Trophoblast cell (in vitro differentiated cells and primary cell): Measurements from ENCODE around the gene SEC14L3.

Experiments used
- DNase-seq, 2 donors: peaks; one replicate each; pipeline ENCODE4 v3.0.0-alpha.2; 2016
- H2AFZ ChIP-seq: 2 replicates; pipeline ENCODE4 v1.6.1; 2013; ENCODE audit warnings: low read length, moderate library complexity, mild to moderate bottlenecking; ENCODE audit not compliant: insufficient read depth, poor library complexity
- H2AK5ac ChIP-seq: 2 replicates; pipeline ENCODE4 v1.6.1; 2013; ENCODE audit warnings: mild to moderate bottlenecking, low read length
- H2BK120ac ChIP-seq: 2 replicates; pipeline ENCODE4 v1.6.1; 2013; ENCODE audit warnings: low read length, mild to moderate bottlenecking, moderate library complexity; ENCODE audit not compliant: insufficient read depth, poor library complexity
- H2BK12ac ChIP-seq: 2 replicates; pipeline ENCODE4 v1.6.1; 2013; ENCODE audit warnings: mild to moderate bottlenecking, low read length, moderate library complexity
- H2BK5ac ChIP-seq: 2 replicates; pipeline ENCODE4 v1.6.1; 2013; ENCODE audit warnings: low read length, low read depth, moderate library complexity, mild to moderate bottlenecking; ENCODE audit not compliant: poor library complexity
- H3K14ac ChIP-seq: 2 replicates; pipeline ENCODE4 v1.6.1; 2013; ENCODE audit warnings: mild to moderate bottlenecking, low read length
- H3K18ac ChIP-seq: 2 replicates; pipeline ENCODE4 v1.6.1; 2013; ENCODE audit warnings: mild to moderate bottlenecking, low read length
- H3K23ac ChIP-seq: 2 replicates; pipeline ENCODE4 v1.6.1; 2013; ENCODE audit warnings: low read length
- H3K27ac ChIP-seq: 2 replicates; pipeline ENCODE4 v1.5.1; 2013; ENCODE audit warnings: low read depth, mild to moderate bottlenecking, inconsistent platforms, low read length, moderate library complexity
- H3K27me3 ChIP-seq: 2 replicates; pipeline ENCODE4 v1.6.1; 2013; ENCODE audit warnings: inconsistent platforms, mild to moderate bottlenecking, low read length, moderate library complexity; ENCODE audit not compliant: insufficient read depth
- H3K36me3 ChIP-seq, 2 experiments: 1 replicate in 1 of 2; 2 replicates in 1 of 2; pipeline ENCODE4 v1.6.1; 2013; ENCODE audit warnings: low read length in 2 of 2, mild to moderate bottlenecking in 2 of 2, moderate library complexity in 1 of 2; ENCODE audit not compliant: insufficient read depth in 2 of 2, control insufficient read depth in 1 of 2
- H3K4ac ChIP-seq: 2 replicates; pipeline ENCODE4 v1.6.1; 2013; ENCODE audit warnings: low read depth, mild to moderate bottlenecking, low read length, moderate library complexity
- H3K4me1 ChIP-seq, 2 experiments: 1 replicate in 1 of 2; 2 replicates in 1 of 2; pipeline ENCODE4 v1.6.1; 2013; ENCODE audit warnings: low read length in 2 of 2, mild to moderate bottlenecking in 2 of 2, moderate library complexity in 1 of 2; ENCODE audit not compliant: insufficient read depth in 2 of 2, control insufficient read depth in 1 of 2
- H3K4me2 ChIP-seq: 2 replicates; pipeline ENCODE4 v1.6.1; 2013; ENCODE audit warnings: inconsistent platforms, mild to moderate bottlenecking, low read length, moderate library complexity
- H3K4me3 ChIP-seq: 2 replicates; pipeline ENCODE4 v1.5.1; 2013; ENCODE audit warnings: mild to moderate bottlenecking, low read depth, low read length, inconsistent platforms
- H3K79me1 ChIP-seq: one replicate; pipeline ENCODE4 v1.6.1; 2013; ENCODE audit warnings: low read length
- H3K79me2 ChIP-seq: 2 replicates; pipeline ENCODE4 v1.6.1; 2013; ENCODE audit warnings: low read length, mild to moderate bottlenecking; ENCODE audit not compliant: control insufficient read depth, insufficient read depth, poor library complexity
- H3K9ac ChIP-seq: 2 replicates; pipeline ENCODE4 v1.6.1; 2013; ENCODE audit warnings: mild to moderate bottlenecking, low read length
- H3K9me3 ChIP-seq: 2 replicates; pipeline ENCODE4 v1.6.1; 2013; ENCODE audit warnings: low read depth, mild to moderate bottlenecking, control low read depth, inconsistent platforms, low read length; ENCODE audit not compliant: insufficient read depth
- H4K12ac ChIP-seq: 2 replicates; pipeline ENCODE4 v1.6.1; 2013; ENCODE audit warnings: low read depth, mild to moderate bottlenecking, low read length, moderate library complexity
- H4K8ac ChIP-seq: 2 replicates; pipeline ENCODE4 v1.6.1; 2013; ENCODE audit warnings: low read depth, mild to moderate bottlenecking, low read length, moderate library complexity
- H4K91ac ChIP-seq: one replicate; pipeline ENCODE4 v1.6.1; 2013; ENCODE audit warnings: low read depth, mild to moderate bottlenecking, low read length, moderate library complexity
- WGBS: extraction: QIAGEN DNeasy Blood & Tissue Kit; methylation state at CpG from one replicate; pipeline ENCODE4 v1.1.7; 2013; ENCODE audit warnings: missing lambda C conversion rate; ENCODE audit not compliant: insufficient read length, insufficient coverage; ENCODE audit errors: extremely low coverage; 5-methylcytosine and 5-hydroxymethylcytosine counted together

The SEC14L3 gene

GRCh38 chr22:30508216-30508615, 36.4 kb upstream of the SEC14L3 start:
- no peaks in the 10 kb centered on the region for H3K27me3 ChIP-seq

DNA sequence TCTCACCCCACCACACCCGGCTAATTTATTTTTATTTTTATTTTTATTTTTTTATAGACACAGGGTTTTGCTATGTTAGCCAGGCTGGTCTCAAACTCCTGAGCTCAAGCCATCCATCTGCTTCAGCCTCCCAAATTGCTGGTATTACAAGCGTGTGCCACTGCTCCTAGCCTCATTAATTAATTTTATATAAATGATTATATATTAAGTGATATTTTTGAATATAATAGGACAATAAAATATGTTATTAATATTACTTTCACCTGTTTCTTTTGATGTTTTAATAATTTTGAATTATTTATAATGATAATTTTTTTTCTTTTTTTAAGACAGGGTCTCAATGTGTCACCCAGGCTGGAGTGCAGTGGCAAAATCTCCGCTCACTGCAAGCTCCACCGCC, 35.9 kb upstream of the SEC14L3 start:
- H3K4me2 ChIP-seq, result no peak overlapping the region
- H4K91ac ChIP-seq, result no peak overlapping the region
- no peaks in the 10 kb centered on the region for H3K36me3 ChIP-seq
- WGBS, result no CpG with 5 or more reads among the region's 4 CpGs
- H3K9me3 ChIP-seq, result peaks cover 6% of the 10 kb centered on the region
- no peaks in the 10 kb centered on the region for H3K79me2 ChIP-seq
- no peak overlapping the region for H3K27ac ChIP-seq
- H3K14ac ChIP-seq, result no peak overlapping the region
- H2AFZ ChIP-seq, result no peak overlapping the region
- H3K4me3 ChIP-seq, result no peak overlapping the region
- no peak overlapping the region for H3K9ac ChIP-seq
- no peak for DNase-seq
- H4K12ac ChIP-seq, result no peak overlapping the region
- H2BK5ac ChIP-seq, result no peak overlapping the region
- H3K18ac ChIP-seq, result no peak overlapping the region
- H3K79me1 ChIP-seq, result no peaks in the 10 kb centered on the region
- H3K27me3 ChIP-seq, result no peaks in the 10 kb centered on the region
- no peak overlapping the region for H2BK12ac ChIP-seq
- peaks cover 5 to 7% of the 10 kb centered on the region in 2 experiments for H3K4me1 ChIP-seq
- H3K23ac ChIP-seq, result no peak overlapping the region
- no peak overlapping the region for H2AK5ac ChIP-seq
- no peak overlapping the region for H4K8ac ChIP-seq
- no peak overlapping the region for H3K4ac ChIP-seq
- H2BK120ac ChIP-seq, result no peak overlapping the region

More at GRCh38 chr22:30508216-30508615, 36.4 kb upstream of the SEC14L3 start:
- Histone ChIP-seq H3K14ac (no peak overlapping the region), H3K4me1 (peaks cover 5 to 7% of the 10 kb centered on the region in 2 experiments), H3K4ac (no peak overlapping the region), H2BK12ac (no peak overlapping the region), H4K8ac (no peak overlapping the region), H3K18ac (no peak overlapping the region), H2AFZ (no peak overlapping the region), H3K79me2 (no peaks in the 10 kb centered on the region), H3K36me3 (no peaks in the 10 kb centered on the region), H4K12ac (no peak overlapping the region), H2AK5ac (no peak overlapping the region), H3K9ac (no peak overlapping the region), H3K4me3 (no peak overlapping the region), H4K91ac (no peak overlapping the region), H3K4me2 (no peak overlapping the region), H3K79me1 (no peaks in the 10 kb centered on the region), H3K27ac (no peak overlapping the region), H3K23ac (no peak overlapping the region), H2BK120ac (no peak overlapping the region), H3K9me3 (peaks cover 6% of the 10 kb centered on the region), H2BK5ac (no peak overlapping the region)
- DNase-seq, result no peak
- no CpG with 5 or more reads among the region's 5 CpGs for WGBS

DNA sequence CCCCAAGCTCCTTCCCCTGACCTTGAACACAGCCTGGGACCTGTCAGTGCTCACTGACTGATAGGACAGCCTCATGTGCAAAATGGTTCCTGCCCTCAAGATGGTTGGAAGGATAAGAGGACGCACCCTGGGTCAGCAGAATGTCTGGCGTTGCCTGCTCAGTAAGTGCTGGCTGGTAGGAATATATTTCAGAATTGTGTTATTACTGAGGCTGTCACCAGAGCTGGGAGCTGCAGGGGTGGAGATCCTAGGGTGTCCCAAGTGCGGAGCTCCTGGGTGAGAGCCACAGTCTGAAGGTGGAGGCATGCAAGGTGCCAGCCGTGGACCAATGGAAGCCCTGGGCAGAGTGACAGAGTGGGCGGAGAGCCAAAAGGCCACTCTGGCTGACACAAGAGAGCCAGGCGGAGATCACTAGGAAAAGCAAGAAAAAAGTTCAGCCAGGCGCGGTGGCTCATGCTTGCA, 34.7 kb upstream of the SEC14L3 start:
- H4K12ac ChIP-seq, result no peak overlapping the region
- no peak overlapping the region for H3K4me2 ChIP-seq
- H2BK5ac ChIP-seq, result no peak overlapping the region
- H3K79me2 ChIP-seq, result no peaks in the 10 kb centered on the region
- H2BK120ac ChIP-seq, result no peak overlapping the region
- no peaks in the 10 kb centered on the region for H3K9me3 ChIP-seq
- no peak overlapping the region for H3K4me3 ChIP-seq
- H3K79me1 ChIP-seq, result no peaks in the 10 kb centered on the region
- no CpG with 5 or more reads among the region's 8 CpGs for WGBS
- no peak overlapping the region for H4K91ac ChIP-seq
- H2AFZ ChIP-seq, result no peak overlapping the region
- no peaks in the 10 kb centered on the region for H3K27me3 ChIP-seq
- H2AK5ac ChIP-seq, result no peak overlapping the region
- no peak overlapping the region for H3K27ac ChIP-seq
- peaks cover 5 to 7% of the 10 kb centered on the region in 2 experiments for H3K4me1 ChIP-seq
- H3K4ac ChIP-seq, result no peak overlapping the region
- H2BK12ac ChIP-seq, result no peak overlapping the region
- H3K9ac ChIP-seq, result peak overlapping the region; percentile 11
- H3K14ac ChIP-seq, result no peak overlapping the region
- H3K23ac ChIP-seq, result no peak overlapping the region
- no peak for DNase-seq
- no peaks in the 10 kb centered on the region for H3K36me3 ChIP-seq
- no peak overlapping the region for H3K18ac ChIP-seq
- no peak overlapping the region for H4K8ac ChIP-seq

GRCh38 chr22:30503551-30503950, 31.7 kb upstream of the SEC14L3 start:
- Histone ChIP-seq H2BK12ac (no peak overlapping the region), H3K79me2 (no peaks in the 10 kb centered on the region), H3K14ac (no peak overlapping the region), H3K18ac (no peak overlapping the region), H3K9ac (no peak overlapping the region), H3K4me2 (no peak overlapping the region), H4K8ac (no peak overlapping the region), H3K4me3 (no peak overlapping the region), H3K4ac (no peak overlapping the region), H3K27me3 (no peaks in the 10 kb centered on the region), H2AK5ac (no peak overlapping the region), H4K12ac (no peak overlapping the region), H2BK5ac (no peak overlapping the region), H3K23ac (no peak overlapping the region), H3K4me1 (peaks cover 5 to 7% of the 10 kb centered on the region in 2 experiments), H3K36me3 (no peaks in the 10 kb centered on the region), H4K91ac (no peak overlapping the region), H3K9me3 (no peaks in the 10 kb centered on the region), H3K79me1 (no peaks in the 10 kb centered on the region), H2AFZ (no peak overlapping the region), H3K27ac (no peak overlapping the region), H2BK120ac (no peak overlapping the region)
- DNase-seq, result no peak
- WGBS, result no CpG with 5 or more reads among the region's 12 CpGs
